Myocyte (in vitro differentiated cells): ENCODE results near the gene HMCN2. TPM values are rescaled to one million over a fixed set of nuclear protein-coding genes. Genes with fewer than 3 reads are reported as not detected.
A peak's percentile ranks its signal among the peaks of the same experiment; 100 is the strongest.
"Not testable (repeated sequence)": the region's sequence is repeated elsewhere in the genome, so short reads cannot be mapped to it uniquely, and the experiment has no call there.

Experiments
- DNase-seq: peaks from one replicate; pipeline ENCODE4 v3.0.0-alpha.2; 2012; ENCODE audit warnings: low read depth
- total RNA-seq: library from RNA; depleted of rRNA; stranded (reverse); fragments of >200 nt; gene quantifications from 2 replicates; pipeline ENCODE4 v1.2.3, GENCODE V29; 2014

The HMCN2 gene
- total RNA-seq, 1 donor from 2014 or later: 0.13 TPM

GRCh38 chr9:130327781-130328348 is 62.3 kb downstream of the HMCN2 start:
- no peak for DNase-seq

GRCh38 chr9:130328349-130328801 is 62.8 kb downstream of the HMCN2 start:
- DNase-seq: no peak

- no peak for DNase-seq
Measured at GRCh38 chr9:130329061-130329460, 63.5 kb downstream of the HMCN2 start.

- no peak for DNase-seq
Measured at GRCh38 chr9:130330202-130330862, 64.8 kb downstream of the HMCN2 start.

- no peak for DNase-seq
Measured at GRCh38 chr9:130331061-130331460, 65.5 kb downstream of the HMCN2 start.

- peak; percentile 76 for DNase-seq
Measured at GRCh38 chr9:130331573-130331972, 66.0 kb downstream of the HMCN2 start.

GRCh38 chr9:130332384-130332926 is 66.9 kb downstream of the HMCN2 start:
- DNase-seq: no peak

- DNase-seq: no peak
Measured at GRCh38 chr9:130333041-130333711, 67.6 kb downstream of the HMCN2 start.

GRCh38 chr9:130333712-130334062 is 68.1 kb downstream of the HMCN2 start:
- DNase-seq: no peak

- no peak for DNase-seq
Measured at GRCh38 chr9:130334915-130335314, 69.4 kb downstream of the HMCN2 start.

- no peak for DNase-seq
Measured at GRCh38 chr9:130336027-130336610, 70.6 kb downstream of the HMCN2 start.

GRCh38 chr9:130336885-130337284 is 71.3 kb downstream of the HMCN2 start:
- no peak for DNase-seq

- DNase-seq: no peak
Measured at GRCh38 chr9:130337318-130337717, 71.8 kb downstream of the HMCN2 start.

- DNase-seq: no peak
Measured at GRCh38 chr9:130337784-130338380, 72.3 kb downstream of the HMCN2 start.

- DNase-seq: not testable (repeated sequence)
Measured at GRCh38 chr9:130338891-130339290, 73.3 kb downstream of the HMCN2 start.

- DNase-seq: no peak
Measured at GRCh38 chr9:130339306-130339705, 73.7 kb downstream of the HMCN2 start.

- no peak for DNase-seq
Measured at GRCh38 chr9:130340011-130340410, 74.5 kb downstream of the HMCN2 start.

- DNase-seq: not testable (repeated sequence)
Measured at GRCh38 chr9:130340557-130340956, 75.0 kb downstream of the HMCN2 start.

- no peak for DNase-seq
Measured at GRCh38 chr9:130341128-130341527, 75.6 kb downstream of the HMCN2 start.

GRCh38 chr9:130341839-130342713 is 76.5 kb downstream of the HMCN2 start:
- no peak for DNase-seq

GRCh38 chr9:130342714-130343085 is 77.1 kb downstream of the HMCN2 start:
- no peak for DNase-seq
